A549 (cell line): ENCODE results near the gene PRSS1.

ENCODE experiments used
- JUNB ChIP-seq: fragments of >200 bp; sonication (Bioruptor Twin); formaldehyde crosslinking; IDR thresholded peaks from 2 replicates; pipeline ENCODE4 v1.6.1; 2016
- POLR2A ChIP-seq: IDR thresholded peaks from 2 replicates; pipeline ENCODE4 v1.6.1; 2012; ENCODE audit warnings: mild to moderate bottlenecking, low read length
- RFX5 ChIP-seq: fragments of 450-650 bp; IDR thresholded peaks from 2 replicates; pipeline ENCODE4 v1.7.1; 2014; ENCODE audit warnings: antibody characterized with exemption, mild to moderate bottlenecking, moderate library complexity
- TF ChIP-seq, protein P1 (sequence below): fragments of >200 bp; sonication (Bioruptor Twin); formaldehyde crosslinking; IDR thresholded peaks from 3 replicates; pipeline ENCODE4 v1.5.1; 2016
- TF ChIP-seq, protein P2 (sequence below): IDR thresholded peaks from 2 replicates; pipeline ENCODE4 v1.6.1; 2012
- TF ChIP-seq, protein P3 (sequence below): IDR thresholded peaks from 2 replicates; pipeline ENCODE4 v1.6.1; 2012; ENCODE audit warnings: low read depth, borderline replicate concordance

DNA sequence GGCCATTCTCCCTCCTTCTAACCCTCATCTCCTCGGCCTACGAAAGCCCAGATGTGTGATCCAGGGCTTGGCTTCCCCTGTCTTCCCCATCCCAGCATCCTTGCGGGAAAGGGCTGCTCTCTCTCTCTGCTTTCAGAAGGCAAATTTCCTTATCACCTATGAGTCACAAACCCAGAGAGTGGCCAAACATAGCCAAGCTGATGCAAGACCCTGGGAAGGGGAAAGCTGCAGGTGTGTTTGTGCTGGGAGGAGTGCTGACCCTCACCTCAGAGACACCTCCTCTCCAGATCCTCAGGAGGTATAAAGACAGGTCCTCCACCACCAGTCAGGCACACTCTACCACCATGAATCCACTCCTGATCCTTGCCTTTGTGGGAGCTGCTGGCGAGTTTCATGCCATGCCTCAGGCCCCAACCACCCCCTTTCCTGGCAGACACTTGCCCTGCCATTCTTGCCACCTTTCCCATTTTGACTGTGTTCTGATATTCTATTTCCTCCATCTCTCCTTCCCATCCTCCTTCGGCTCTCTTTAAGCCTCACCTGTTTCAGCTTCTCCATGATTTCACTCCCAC, 10.9 kb downstream of the PRSS1 start:
- TF ChIP-seq POLR2A (no peak), RFX5 (no peak), JUNB (no peak)
- TF ChIP-seq, protein P1, sequence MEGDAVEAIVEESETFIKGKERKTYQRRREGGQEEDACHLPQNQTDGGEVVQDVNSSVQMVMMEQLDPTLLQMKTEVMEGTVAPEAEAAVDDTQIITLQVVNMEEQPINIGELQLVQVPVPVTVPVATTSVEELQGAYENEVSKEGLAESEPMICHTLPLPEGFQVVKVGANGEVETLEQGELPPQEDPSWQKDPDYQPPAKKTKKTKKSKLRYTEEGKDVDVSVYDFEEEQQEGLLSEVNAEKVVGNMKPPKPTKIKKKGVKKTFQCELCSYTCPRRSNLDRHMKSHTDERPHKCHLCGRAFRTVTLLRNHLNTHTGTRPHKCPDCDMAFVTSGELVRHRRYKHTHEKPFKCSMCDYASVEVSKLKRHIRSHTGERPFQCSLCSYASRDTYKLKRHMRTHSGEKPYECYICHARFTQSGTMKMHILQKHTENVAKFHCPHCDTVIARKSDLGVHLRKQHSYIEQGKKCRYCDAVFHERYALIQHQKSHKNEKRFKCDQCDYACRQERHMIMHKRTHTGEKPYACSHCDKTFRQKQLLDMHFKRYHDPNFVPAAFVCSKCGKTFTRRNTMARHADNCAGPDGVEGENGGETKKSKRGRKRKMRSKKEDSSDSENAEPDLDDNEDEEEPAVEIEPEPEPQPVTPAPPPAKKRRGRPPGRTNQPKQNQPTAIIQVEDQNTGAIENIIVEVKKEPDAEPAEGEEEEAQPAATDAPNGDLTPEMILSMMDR: no peak
- TF ChIP-seq, protein P2, sequence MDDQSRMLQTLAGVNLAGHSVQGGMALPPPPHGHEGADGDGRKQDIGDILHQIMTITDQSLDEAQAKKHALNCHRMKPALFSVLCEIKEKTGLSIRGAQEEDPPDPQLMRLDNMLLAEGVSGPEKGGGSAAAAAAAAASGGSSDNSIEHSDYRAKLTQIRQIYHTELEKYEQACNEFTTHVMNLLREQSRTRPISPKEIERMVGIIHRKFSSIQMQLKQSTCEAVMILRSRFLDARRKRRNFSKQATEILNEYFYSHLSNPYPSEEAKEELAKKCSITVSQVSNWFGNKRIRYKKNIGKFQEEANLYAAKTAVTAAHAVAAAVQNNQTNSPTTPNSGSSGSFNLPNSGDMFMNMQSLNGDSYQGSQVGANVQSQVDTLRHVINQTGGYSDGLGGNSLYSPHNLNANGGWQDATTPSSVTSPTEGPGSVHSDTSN: no peak
- TF ChIP-seq, protein P3, sequence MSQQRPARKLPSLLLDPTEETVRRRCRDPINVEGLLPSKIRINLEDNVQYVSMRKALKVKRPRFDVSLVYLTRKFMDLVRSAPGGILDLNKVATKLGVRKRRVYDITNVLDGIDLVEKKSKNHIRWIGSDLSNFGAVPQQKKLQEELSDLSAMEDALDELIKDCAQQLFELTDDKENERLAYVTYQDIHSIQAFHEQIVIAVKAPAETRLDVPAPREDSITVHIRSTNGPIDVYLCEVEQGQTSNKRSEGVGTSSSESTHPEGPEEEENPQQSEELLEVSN: no peak
